DLD1 (cell line): ENCODE results near the gene SLC20A1.

Experiments
- in situ Hi-C: cut with HindIII; loops from 2 replicates; pipeline ENCODE4 v1.10.0; 2017; ENCODE audit warnings: low sequenced_read_pairs

Gene SLC20A1

DNA sequence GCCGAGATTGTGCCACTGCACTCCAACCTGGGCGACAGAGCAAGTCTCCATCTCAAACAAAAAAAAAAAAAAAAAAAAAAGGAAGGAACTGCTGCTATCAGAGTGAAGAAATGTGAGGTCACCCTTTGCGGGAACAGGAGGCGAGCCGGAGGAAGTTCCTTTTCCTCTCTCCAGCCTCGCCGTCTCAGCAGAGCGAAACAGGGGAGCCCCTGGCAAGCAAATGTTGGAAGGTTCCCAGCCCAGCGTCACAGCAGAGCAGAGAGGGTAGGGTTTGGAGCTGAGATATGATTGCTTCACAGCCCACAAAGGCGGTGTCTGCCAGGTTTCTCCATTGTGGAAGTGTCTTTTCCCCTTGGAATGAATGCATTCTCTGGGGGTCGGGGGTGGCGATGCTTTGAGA lies 28.5 kb downstream of the SLC20A1 start:
- in situ Hi-C loops: no loop called here

DNA sequence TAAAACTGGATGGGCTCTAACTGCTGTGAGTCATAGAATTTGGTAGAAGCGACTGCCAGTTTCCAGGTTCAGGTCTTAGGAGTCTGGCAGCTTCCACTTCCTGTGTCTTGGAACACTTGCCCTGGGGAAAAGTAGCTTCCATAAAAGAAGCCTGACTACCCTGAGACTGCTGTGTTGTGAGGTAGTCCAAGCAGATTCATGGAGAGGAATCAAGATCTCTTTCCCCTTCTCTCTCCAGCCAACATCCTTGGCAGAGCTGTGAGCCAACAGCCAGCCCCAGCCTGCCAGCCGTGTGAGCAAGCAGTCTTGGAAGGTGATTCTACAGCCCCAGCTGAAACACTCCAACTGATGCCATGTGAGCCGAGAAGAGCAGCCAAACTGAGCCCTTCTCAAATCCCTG lies 33.7 kb downstream of the SLC20A1 start:
- in situ Hi-C loops: no loop called here

DNA sequence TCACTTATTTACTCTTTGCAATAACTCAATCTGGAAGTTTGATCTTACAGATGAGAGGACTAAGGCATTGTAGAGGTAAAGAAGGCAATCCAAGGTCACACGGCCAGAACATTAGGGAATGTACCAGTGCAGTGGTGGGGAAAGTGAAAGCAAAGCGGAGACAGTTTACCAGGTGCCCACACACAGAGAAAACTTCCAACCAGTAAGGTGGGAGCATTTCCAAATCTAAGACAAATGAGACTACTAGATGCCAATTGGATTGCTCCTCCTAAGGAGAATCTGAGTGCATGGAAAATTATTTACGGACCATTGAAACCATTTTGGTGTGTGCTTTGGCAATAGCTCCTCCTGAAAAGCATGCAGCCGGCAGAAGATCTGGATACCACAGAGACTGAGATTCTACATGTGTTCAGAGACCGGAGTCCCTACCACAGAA lies 34.9 kb downstream of the SLC20A1 start:
- in situ Hi-C loops: no loop called here

DNA sequence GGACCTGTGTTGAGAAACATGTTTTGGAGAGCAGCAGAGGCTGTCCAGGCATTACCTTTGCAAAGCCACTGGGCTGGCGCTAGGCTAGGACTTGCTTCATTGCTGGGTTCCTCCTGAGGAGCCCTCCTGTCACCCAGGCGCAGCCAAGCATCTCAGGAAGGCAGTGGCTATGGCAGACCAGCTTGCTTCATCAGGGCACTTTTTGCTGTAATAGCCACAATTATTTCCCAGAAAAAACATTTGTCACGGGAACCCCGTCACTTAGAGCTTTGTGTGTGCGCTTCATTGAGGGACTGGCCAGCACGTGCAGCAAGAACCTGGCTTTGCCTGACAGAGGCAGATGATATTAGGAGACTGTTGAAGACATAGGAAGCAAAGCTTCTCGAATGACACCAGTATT lies 36.4 kb downstream of the SLC20A1 start:
- in situ Hi-C loops: no loop called here

DNA sequence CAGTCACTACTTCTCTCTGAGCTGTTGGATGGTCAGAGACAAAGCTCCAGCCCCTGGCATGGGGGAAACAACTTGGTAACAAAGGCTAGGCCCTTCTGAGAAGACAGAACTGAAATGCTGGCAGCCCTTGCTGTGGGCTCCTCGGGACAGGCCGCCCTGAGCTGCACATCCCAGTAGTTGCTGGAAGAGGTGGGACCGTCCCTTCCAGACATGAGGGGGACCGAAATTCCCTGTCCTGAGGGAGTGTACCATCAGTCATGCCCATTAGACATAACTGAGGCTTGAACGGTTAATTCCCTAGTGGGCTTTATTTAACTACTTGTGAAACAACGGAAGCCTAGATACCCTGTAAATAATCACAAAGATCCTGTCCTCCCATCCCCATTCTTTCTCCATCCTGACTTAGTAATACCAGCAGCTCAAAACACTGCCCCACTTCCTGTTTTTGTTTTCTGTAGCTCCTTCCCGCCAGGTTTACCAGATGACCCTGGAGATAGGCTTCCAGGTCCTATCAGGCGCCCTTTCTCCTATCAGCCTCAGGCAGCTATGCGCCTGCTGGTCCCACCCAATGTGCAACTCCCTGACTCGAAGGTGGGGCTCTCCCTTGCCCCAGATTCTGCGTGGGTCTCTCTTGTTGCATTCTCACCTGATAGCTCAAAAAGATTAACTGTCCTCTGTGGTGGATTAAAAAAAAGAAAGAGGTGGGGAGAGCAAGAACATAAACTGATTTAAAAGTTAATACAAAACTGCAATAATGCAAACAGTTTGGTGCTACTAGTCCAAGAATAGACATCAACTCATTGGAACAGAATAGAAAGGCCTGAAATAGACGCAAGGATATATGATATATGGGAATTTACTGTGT lies 38.0 kb downstream of the SLC20A1 start:
- in situ Hi-C loops: no loop called here

- in situ Hi-C loops: no loop called here
Measured at GRCh38 chr2:112684415-112684775, 38.7 kb downstream of the SLC20A1 start.

- in situ Hi-C loops: no loop called here
Measured at GRCh38 chr2:112685271-112685884, 39.6 kb downstream of the SLC20A1 start.

GRCh38 chr2:112686348-112687217 lies 40.8 kb downstream of the SLC20A1 start:
- in situ Hi-C loops: no loop called here

DNA sequence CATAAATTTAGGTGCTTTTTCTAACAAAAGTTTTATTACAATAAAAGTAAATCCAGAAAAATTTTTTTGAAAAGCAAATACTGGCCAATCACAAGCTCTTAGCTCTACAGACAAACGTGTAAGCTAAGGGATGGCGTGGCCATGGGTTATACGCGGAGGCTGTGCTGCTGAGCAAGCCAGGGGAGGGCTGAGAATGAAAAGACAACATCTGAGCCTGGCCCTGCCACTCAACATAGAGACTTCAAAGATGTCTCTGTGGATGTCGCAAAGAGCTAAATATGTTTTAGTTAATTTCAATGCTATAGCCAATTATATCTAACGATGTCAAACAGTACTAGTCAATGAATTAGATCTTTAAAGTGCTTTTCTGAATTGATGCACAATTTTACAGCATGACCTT lies 41.8 kb downstream of the SLC20A1 start:
- in situ Hi-C loops: no loop called here

GRCh38 chr2:112688086-112688880 lies 42.5 kb downstream of the SLC20A1 start:
- in situ Hi-C loops: no loop called here

GRCh38 chr2:112690853-112691401 lies 45.2 kb downstream of the SLC20A1 start:
- in situ Hi-C loops: no loop called here

GRCh38 chr2:112691881-112692281 lies 46.1 kb downstream of the SLC20A1 start:
- in situ Hi-C loops: no loop called here

- in situ Hi-C loops: no loop called here
Measured at GRCh38 chr2:112692495-112692911, 46.8 kb downstream of the SLC20A1 start.

- in situ Hi-C loops: no loop called here
Measured at GRCh38 chr2:112692918-112693317, 47.2 kb downstream of the SLC20A1 start.

DNA sequence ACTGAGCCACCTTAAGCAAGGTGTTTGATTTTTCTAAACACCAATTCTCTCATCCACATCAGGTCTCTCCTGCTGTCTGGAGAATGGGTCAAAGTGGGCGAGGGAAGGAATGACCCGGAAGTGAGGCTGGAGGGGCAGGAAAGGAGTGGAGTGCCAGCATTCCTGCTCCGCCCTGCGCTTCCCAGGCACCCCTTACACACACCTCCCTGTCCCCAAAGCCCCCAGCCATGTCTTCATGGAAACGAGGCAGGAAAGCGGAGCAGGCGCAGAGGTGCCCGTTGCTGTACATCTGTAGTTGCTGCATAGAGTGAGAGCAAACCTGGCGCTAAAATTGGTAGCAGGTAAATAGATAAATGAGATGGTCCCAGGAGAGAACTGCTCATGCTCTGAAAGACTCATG lies 47.9 kb downstream of the SLC20A1 start:
- in situ Hi-C loops: no loop called here

- in situ Hi-C loops: no loop called here
Measured at GRCh38 chr2:112694182-112694581, 48.4 kb downstream of the SLC20A1 start.

DNA sequence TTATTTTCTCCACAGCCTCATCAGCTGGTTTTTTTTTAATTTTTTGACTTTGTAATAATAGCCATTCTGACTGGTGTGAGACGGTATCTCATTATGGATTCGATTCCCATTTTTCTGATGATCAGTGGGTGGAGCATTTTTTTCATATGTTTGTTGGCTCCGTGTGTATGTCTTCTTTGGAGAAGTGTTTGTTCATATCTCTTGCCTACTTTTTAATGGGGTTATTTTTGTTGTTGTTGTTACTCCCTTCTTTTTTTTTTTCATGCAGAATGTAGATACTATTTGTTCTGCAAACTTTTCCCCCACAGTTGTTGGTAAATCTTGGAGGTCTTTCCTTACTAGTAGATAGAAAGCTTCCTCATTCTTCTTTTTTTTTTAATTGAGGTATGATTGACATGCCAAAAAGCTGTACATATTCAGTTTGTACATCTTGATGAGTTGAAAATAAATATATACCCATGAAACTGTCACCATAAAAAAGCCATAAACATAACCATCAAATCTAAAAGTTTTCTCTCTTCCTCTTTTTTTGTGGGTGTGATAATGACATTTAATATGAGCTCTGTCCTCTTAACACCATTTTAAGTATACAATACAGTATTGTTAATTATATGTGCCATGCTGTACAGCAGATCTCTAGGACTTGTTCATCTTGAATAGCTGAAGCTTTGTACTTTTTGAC lies 53.2 kb downstream of the SLC20A1 start:
- in situ Hi-C loops: no loop called here

GRCh38 chr2:112699984-112700667 lies 54.4 kb downstream of the SLC20A1 start:
- in situ Hi-C loops: no loop called here

DNA sequence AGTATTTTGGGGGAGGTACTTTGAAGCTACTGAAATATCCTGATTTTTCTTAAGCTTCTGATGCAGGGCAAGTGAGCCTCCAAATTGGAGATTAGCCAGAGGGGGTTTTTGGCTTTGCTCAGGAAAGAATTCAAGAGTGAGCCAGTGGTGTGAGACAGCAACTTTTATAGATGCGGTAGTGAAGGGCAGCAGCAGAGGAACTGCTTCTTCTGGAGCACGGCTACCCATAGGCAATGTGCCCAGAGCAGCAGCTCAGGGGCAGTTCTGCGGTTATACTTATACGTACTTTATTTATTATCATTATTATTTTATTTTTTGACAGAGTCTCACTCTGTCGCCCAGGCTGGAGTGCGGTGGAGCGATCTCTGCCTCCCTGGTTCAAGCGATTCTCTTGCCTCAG lies 55.3 kb downstream of the SLC20A1 start:
- in situ Hi-C loops: no loop called here
